Epithelial cell of esophagus (primary cell): Measurements from ENCODE around the gene GADL1.
A peak's percentile ranks its signal among the peaks of the same experiment; 100 is the strongest.

Source experiments
- DNase-seq: peaks from one replicate; pipeline ENCODE4 v3.0.0; 2010; ENCODE audit warnings: low read depth
- H3K4me3 ChIP-seq: 2 replicates; pipeline ENCODE4 v1.5.1; 2011; ENCODE audit warnings: mild to moderate bottlenecking, low read length, control low read depth
- TF ChIP-seq, protein P1 (sequence below): IDR thresholded peaks from 2 replicates; pipeline ENCODE4 v1.5.1; 2011; ENCODE audit warnings: low read depth, mild to moderate bottlenecking, low read length, control low read depth, inconsistent platforms; ENCODE audit not compliant: insufficient read depth; ENCODE audit errors: missing control alignments

Gene GADL1

DNA sequence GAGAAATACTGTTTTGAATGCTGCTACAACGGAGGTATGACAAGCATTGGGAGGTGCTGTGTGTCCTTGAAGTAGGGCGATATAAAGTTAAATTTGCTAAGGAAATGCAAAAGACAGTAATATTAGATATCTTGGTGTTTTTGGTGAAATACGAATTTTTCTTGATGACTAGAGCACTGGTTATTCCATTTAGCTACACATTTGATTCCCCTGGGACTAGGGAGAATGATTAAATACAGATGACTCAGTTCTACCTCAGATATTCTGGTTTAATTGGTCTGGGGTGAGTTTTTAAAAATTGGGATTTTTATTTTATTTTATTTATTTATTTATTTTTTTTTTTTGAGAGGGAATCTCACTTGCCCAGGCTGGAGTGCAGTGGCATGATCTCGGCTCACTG, 18.7 kb upstream of the GADL1 start:
- H3K4me3 ChIP-seq, result no peak overlapping the region
- no peak for DNase-seq
- TF ChIP-seq, protein P1, sequence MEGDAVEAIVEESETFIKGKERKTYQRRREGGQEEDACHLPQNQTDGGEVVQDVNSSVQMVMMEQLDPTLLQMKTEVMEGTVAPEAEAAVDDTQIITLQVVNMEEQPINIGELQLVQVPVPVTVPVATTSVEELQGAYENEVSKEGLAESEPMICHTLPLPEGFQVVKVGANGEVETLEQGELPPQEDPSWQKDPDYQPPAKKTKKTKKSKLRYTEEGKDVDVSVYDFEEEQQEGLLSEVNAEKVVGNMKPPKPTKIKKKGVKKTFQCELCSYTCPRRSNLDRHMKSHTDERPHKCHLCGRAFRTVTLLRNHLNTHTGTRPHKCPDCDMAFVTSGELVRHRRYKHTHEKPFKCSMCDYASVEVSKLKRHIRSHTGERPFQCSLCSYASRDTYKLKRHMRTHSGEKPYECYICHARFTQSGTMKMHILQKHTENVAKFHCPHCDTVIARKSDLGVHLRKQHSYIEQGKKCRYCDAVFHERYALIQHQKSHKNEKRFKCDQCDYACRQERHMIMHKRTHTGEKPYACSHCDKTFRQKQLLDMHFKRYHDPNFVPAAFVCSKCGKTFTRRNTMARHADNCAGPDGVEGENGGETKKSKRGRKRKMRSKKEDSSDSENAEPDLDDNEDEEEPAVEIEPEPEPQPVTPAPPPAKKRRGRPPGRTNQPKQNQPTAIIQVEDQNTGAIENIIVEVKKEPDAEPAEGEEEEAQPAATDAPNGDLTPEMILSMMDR, result no peak

DNA sequence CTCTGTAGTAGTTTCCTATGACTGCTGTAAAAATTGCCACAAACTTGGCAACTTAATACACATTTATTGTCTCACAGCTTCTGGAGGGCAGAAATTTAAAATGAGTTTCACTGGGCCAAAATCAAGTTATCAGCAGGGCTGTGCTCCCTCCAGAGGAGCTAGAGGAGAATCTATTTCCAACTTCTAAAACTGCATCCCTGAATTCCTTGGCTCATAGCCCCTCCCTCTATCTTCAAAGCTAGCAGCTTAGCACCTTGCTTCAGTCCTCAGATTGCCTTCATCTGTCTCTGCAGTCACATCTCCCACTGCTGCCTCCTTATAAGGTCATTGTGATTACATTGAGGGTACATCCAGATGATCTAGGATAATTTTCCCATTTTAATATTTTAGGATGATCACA, 17.8 kb upstream of the GADL1 start:
- no peak overlapping the region for H3K4me3 ChIP-seq
- TF ChIP-seq, protein P1, result peak; percentile 1

DNA sequence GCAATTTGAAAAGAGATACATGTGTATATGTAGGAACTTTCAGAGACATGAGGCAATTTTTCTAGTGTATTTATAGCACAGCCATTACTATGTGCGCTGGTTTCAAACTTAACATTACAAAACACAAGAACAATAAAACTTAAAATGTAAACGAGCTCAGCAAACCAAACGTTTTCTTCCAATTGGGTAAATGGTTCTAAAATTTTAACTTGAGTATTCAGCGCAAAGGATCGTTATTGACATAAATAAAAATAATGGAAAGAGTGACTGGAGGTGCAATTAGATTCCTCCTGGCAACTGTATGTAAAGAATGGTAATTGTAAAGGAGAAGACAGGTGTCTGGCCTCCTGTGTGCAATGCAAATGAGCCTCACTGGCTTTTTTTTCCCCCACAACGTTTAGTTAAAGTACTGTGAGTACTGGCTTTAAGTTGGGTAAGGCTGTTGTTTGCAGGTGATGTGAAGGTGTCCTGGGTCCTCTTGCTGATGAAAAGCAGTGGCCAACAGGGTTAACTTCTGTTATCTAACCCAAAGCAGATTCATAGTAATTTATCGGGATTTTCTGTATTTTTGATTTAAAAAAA, 14.1 kb upstream of the GADL1 start:
- TF ChIP-seq, protein P1, result no peak
- DNase-seq, result no peak

More for the DNA sequence above, 17.8 kb upstream of the GADL1 start:
- DNase-seq, result no peak

DNA sequence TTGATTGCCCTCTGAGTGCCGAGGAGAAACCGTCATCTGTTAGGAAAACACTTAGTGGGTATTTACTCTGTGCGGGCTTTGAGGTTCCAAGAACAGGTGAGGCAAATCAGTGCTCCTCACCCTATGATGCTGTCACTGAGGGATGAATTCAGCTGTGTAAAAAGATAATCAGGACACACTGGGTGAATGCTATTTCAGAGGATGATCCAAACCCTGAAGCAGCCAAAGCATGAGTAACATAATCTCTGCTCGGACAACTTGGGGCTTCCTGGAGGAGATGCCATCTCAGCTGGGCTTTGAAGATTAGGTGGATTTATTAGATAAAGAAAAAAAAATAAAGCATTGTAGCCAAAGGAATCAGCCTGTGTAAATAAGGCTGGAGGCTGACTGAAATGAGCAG, 10.5 kb upstream of the GADL1 start:
- TF ChIP-seq, protein P1, result no peak
- DNase-seq, result no peak
- no peak overlapping the region for H3K4me3 ChIP-seq

More for the DNA sequence above, 14.1 kb upstream of the GADL1 start:
- no peak overlapping the region for H3K4me3 ChIP-seq

DNA sequence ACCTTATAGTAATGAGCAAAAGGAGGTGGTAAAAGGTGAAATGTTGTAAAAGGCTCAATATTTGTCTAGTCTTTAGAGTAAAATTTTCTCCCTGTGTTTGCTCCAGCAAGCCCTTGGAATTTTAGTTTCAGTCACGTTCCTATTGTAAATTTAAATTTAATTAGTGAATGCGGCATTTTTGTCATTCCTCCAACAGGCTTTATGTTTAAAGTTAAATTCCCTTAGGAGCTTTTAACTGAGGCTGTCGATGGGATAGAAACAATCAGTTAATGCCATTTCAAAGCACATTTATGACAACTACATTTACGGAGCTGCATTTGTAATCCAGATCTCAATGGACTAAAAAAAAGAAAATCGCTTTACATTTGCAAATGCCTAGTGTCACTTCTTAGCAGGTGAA, 868 bp upstream of the GADL1 start:
- TF ChIP-seq, protein P1, result no peak
- H3K4me3 ChIP-seq, result no peak overlapping the region
- no peak for DNase-seq

DNA sequence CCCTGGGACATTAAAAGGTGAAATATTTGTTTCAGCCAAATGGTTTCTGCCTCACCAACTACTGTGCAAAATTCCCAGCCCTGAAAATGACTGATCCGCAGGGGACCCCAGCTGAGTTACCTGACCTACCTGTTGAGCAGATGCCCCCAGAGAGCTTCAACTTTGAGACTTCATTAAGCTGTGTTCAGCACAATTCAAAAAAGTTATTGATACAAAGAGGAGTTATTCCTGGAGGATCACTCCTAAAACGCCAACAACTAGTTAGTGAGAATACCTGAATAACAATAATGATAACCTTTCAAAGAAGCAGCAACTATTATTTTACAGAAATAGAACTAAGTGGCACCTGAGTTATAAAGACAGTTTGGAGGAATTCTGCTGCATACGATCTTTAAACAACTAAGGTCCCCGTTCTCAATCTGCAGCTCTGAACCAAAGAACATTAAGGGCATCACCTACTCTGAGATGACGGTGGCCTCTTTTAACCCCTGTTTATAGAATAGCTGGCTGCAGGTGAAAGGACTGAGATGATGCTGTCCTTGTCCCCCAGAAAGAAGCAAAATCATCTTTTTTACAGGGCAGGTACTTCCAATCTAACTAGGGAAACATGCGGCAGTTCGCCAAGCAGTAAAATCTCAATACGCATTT, 659 bp downstream of the GADL1 start:
- DNase-seq, result no peak
- no peak overlapping the region for H3K4me3 ChIP-seq
- TF ChIP-seq, protein P1, result no peak

DNA sequence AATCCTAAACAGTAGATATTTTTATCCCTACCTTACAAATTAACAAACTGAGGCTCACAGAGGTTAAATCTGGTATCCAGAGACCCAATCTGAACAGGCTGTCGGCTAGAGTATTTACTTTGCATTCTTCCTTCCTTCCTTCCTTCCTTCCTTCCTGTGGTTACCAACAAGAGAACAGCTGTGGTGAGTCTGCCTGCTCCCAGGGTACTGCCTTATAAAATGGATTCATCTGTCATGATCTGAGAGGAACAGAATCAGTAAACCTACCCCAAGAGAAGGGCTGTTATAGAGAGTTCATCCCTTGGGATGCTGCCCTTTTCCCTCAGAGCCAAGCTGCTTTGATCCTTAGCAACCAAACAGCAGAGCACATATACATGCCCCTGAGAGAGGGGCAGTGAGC, 3.6 kb downstream of the GADL1 start:
- no peak for DNase-seq
- no peak overlapping the region for H3K4me3 ChIP-seq
- TF ChIP-seq, protein P1, result no peak
